SK-N-SH (cell line): Measurements from ENCODE around the gene TPM3. TPM values are rescaled to one million over a fixed set of nuclear protein-coding genes. Genes with fewer than 3 reads are reported as not detected.
A peak's percentile ranks its signal among the peaks of the same experiment; 100 is the strongest.

ENCODE experiments used
- CTCF ChIA-PET: fragments of 300-600, 350-600 bp; formaldehyde crosslinking; extraction: SDS; loops from one replicate; lab custom pipeline; 2021; lab: Yijun Ruan, JAX
- POLR2A ChIA-PET: fragments of 350-600 bp; sonication (Branson Sonifier 250); formaldehyde crosslinking; extraction: SDS; loops from one replicate; lab custom pipeline; 2020; ENCODE audit warnings: antibody characterized with exemption, inconsistent platforms; lab: Yijun Ruan, JAX
- DNase-seq: peaks from one replicate; pipeline ENCODE4 v3.0.0; 2012
- H2AFZ ChIP-seq: fragments of 200-600 bp; sonication (generic); 2 replicates; pipeline ENCODE4 v1.8.1; 2016; ENCODE audit warnings: antibody characterized with exemption, mild to moderate bottlenecking, low read depth
- H3F3A ChIP-seq: fragments of 200-600 bp; sonication (generic); replicated peaks from 2 replicates; pipeline ENCODE3; 2016; ENCODE audit warnings: antibody characterized with exemption, mild to moderate bottlenecking; ENCODE audit not compliant: insufficient read depth
- H3K27ac ChIP-seq, 2 experiments: fragments of 200-500 bp in 1 of 2; fragments of 200-600 bp in 1 of 2; sonication (Bioruptor generic) in 1 of 2; sonication (generic), shearing (Covaris generic) in 1 of 2; 2 replicates each; pipeline versions ENCODE4 v1.5.1 to v1.6.1; 2014 to 2016; ENCODE audit warnings: low read depth in 2 of 2, inconsistent platforms in 1 of 2, low read length in 1 of 2, mild to moderate bottlenecking in 1 of 2, mixed read lengths in 1 of 2
- H3K27me3 ChIP-seq: fragments of 200-600 bp; sonication (generic), shearing (Covaris generic); 2 replicates; pipeline ENCODE4 v1.6.1; 2016; ENCODE audit warnings: mixed run types; ENCODE audit not compliant: insufficient read depth
- H3K36me3 ChIP-seq, 2 experiments: fragments of 200-500 bp in 1 of 2; fragments of 200-600 bp in 1 of 2; sonication (Bioruptor generic) in 1 of 2; sonication (generic) in 1 of 2; replicated peaks in 1 of 2; 2 replicates each; pipeline versions ENCODE3 to v1.5.1; 2014 to 2016; ENCODE audit warnings: low read length in 1 of 2, mild to moderate bottlenecking in 1 of 2; ENCODE audit not compliant: insufficient read depth in 2 of 2, control insufficient read depth in 1 of 2
- H3K4me1 ChIP-seq, 2 experiments: fragments of 200-500 bp in 1 of 2; fragments of 200-600 bp in 1 of 2; sonication (Bioruptor generic) in 1 of 2; sonication (generic), shearing (Covaris generic) in 1 of 2; 2 replicates each; pipeline versions ENCODE4 v1.5.1 to v1.6.1; 2014 to 2016; ENCODE audit warnings: low read depth in 1 of 2, low read length in 1 of 2, mixed run types in 1 of 2; ENCODE audit not compliant: insufficient read depth in 2 of 2, control insufficient read depth in 1 of 2
- H3K4me2 ChIP-seq: fragments of 200-600 bp; sonication (generic), shearing (Covaris generic); 2 replicates; pipeline ENCODE4 v1.6.1; 2017; ENCODE audit warnings: mixed run types
- H3K4me3 ChIP-seq, 2 experiments: fragments of 200-500 bp in 1 of 2; fragments of 200-600 bp in 1 of 2; sonication (Bioruptor generic) in 1 of 2; sonication (generic), shearing (Covaris generic) in 1 of 2; 2 replicates each; pipeline versions ENCODE4 v1.5.1 to v1.8.1; 2014 to 2016; ENCODE audit warnings: low read depth in 2 of 2, inconsistent platforms in 1 of 2, low read length in 1 of 2, mild to moderate bottlenecking in 1 of 2, mixed read lengths in 1 of 2, moderate library complexity in 1 of 2
- H3K79me2 ChIP-seq: fragments of 200-600 bp; sonication (generic); 2 replicates; pipeline ENCODE4 v1.8.1; 2017; ENCODE audit warnings: mild to moderate bottlenecking; ENCODE audit not compliant: insufficient read depth
- H3K9ac ChIP-seq: fragments of 200-600 bp; sonication (generic); 2 replicates; pipeline ENCODE4 v1.6.1; 2017; ENCODE audit warnings: mixed run types
- H3K9me2 ChIP-seq: fragments of 200-600 bp; sonication (generic); 2 replicates; pipeline ENCODE4 v1.6.1; 2017; ENCODE audit warnings: mixed run types
- H3K9me3 ChIP-seq: fragments of 200-600 bp; sonication (generic); 2 replicates; pipeline ENCODE4 v1.6.1; 2017; ENCODE audit warnings: mixed run types, mild to moderate bottlenecking, moderate library complexity
- H4K20me1 ChIP-seq: fragments of 200-600 bp; sonication (generic); 2 replicates; pipeline ENCODE4 v1.6.1; 2017; ENCODE audit warnings: mild to moderate bottlenecking, mixed run types; ENCODE audit not compliant: insufficient read depth
- CHD2 ChIP-seq: fragments of 150-350 bp; IDR thresholded peaks from 2 replicates; pipeline ENCODE4 v1.6.1; 2018; ENCODE audit warnings: low read length; ENCODE audit not compliant: partially characterized antibody
- CTCF ChIP-seq: fragments of 200-600 bp; sonication (generic); IDR thresholded peaks from 2 replicates; pipeline ENCODE4 v1.6.1; 2017; ENCODE audit warnings: antibody characterized with exemption, mild to moderate bottlenecking, moderate library complexity
- ELF1 ChIP-seq: IDR thresholded peaks from 2 replicates; pipeline ENCODE4 v1.4.0; 2012
- FOSL2 ChIP-seq: IDR thresholded peaks from 2 replicates; pipeline ENCODE4 v1.4.0; 2012; ENCODE audit warnings: low read depth, mild to moderate bottlenecking, moderate library complexity, borderline replicate concordance
- FOXM1 ChIP-seq: IDR thresholded peaks from 2 replicates; pipeline ENCODE4 v1.4.0; 2012; ENCODE audit warnings: low read depth, mild to moderate bottlenecking
- JUND ChIP-seq: IDR thresholded peaks from 2 replicates; pipeline ENCODE4 v1.4.0; 2012
- MAX ChIP-seq: IDR thresholded peaks from 2 replicates; pipeline ENCODE4 v1.4.0; 2012; ENCODE audit warnings: low read depth
- MXI1 ChIP-seq: IDR thresholded peaks from 2 replicates; pipeline ENCODE4 v1.6.1; 2012; ENCODE audit warnings: mild to moderate bottlenecking, low read depth, low read length, improper control_type of control experiment
- NRF1 ChIP-seq: IDR thresholded peaks from 2 replicates; pipeline ENCODE4 v1.6.1; 2012; ENCODE audit warnings: low read depth, mild to moderate bottlenecking, low read length
- PBX3 ChIP-seq: IDR thresholded peaks from 2 replicates; pipeline ENCODE4; 2012
- POLR2AphosphoS5 ChIP-seq: IDR thresholded peaks from 2 replicates; pipeline ENCODE4 v1.6.1; 2012; ENCODE audit warnings: low read depth, low read length
- RCOR1 ChIP-seq: fragments of 150-350 bp; IDR thresholded peaks from 2 replicates; pipeline ENCODE4 v1.6.1; 2017; ENCODE audit warnings: antibody characterized with exemption, low read length
- REST ChIP-seq: IDR thresholded peaks from 2 replicates; pipeline ENCODE4 v1.6.1; 2012; ENCODE audit warnings: mild to moderate bottlenecking, low read depth, low read length, moderate library complexity
- RXRA ChIP-seq: IDR thresholded peaks from 2 replicates; pipeline ENCODE4 v1.4.0; 2012; ENCODE audit warnings: low read depth, mild to moderate bottlenecking, borderline replicate concordance
- SMC3 ChIP-seq: IDR thresholded peaks from 2 replicates; pipeline ENCODE4 v1.6.1; 2012; ENCODE audit warnings: low read depth, low read length, improper control_type of control experiment
- TCF12 ChIP-seq: IDR thresholded peaks from 2 replicates; pipeline ENCODE4 v1.4.0; 2012
- TEAD4 ChIP-seq: IDR thresholded peaks from 2 replicates; pipeline ENCODE4 v1.4.0; 2012; ENCODE audit warnings: mild to moderate bottlenecking, borderline replicate concordance; ENCODE audit not compliant: insufficient read depth
- USF1 ChIP-seq: IDR thresholded peaks from 2 replicates; pipeline ENCODE4 v1.4.0; 2012; ENCODE audit warnings: low read depth, borderline replicate concordance
- USF2 ChIP-seq: fragments of 150-350 bp; IDR thresholded peaks from 2 replicates; pipeline ENCODE4 v1.6.1; 2017; ENCODE audit warnings: antibody characterized with exemption, low read length, low read depth, borderline replicate concordance
- YY1 ChIP-seq: IDR thresholded peaks from 2 replicates; pipeline ENCODE4 v1.4.0; 2012; ENCODE audit warnings: low read depth, mild to moderate bottlenecking
- ZBTB33 ChIP-seq: IDR thresholded peaks from 2 replicates; pipeline ENCODE4 v1.4.0; 2012; ENCODE audit warnings: low read depth, borderline replicate concordance
- WGBS: methylation state at CpG from one replicate; pipeline ENCODE4 v1.1.6; 2017; ENCODE audit warnings: low lambda C conversion rate; 5-methylcytosine and 5-hydroxymethylcytosine counted together
- polyA plus RNA-seq, 3 experiments: library from polyadenylated mRNA; depleted of rRNA; stranded (reverse); fragments of >200 nt; gene quantifications; 2 replicates each; pipeline ENCODE4 v1.2.3, GENCODE V29; 2012

Gene TPM3
- polyA plus RNA-seq, 1 of the 3 experiments (the other 2 are of a cell fraction) = 324 TPM

GRCh38 chr1:154220071-154220969, 28.4 kb upstream of the TPM3 start, which contains the start of gene UBAP2L:
UBAP2L (plus strand) TSS chr1:154220955; CDS start chr1:154225124, 4,169 bp downstream.
- Histone ChIP-seq H3K79me2 (peaks cover 94% of the 10 kb centered on the region), H4K20me1 (peaks cover 29% of the 10 kb centered on the region), H3K27me3 (no peaks in the 10 kb centered on the region), H3K27ac (peak within 1 kb of the TSS; percentile 95 to 99), H3K9ac (peak within 1 kb of the TSS; percentile 97), H3K4me2 (peak within 1 kb of the TSS; percentile 88), H2AFZ (peak within 1 kb of the TSS; percentile 33), H3K4me3 (peak within 1 kb of the TSS; percentile 84), H3K9me2 (no peaks in the 10 kb centered on the region), H3K9me3 (no peaks in the 10 kb centered on the region), H3F3A (peaks cover 4% of the 10 kb centered on the region), H3K36me3 (peaks cover 40 to 45% of the 10 kb centered on the region in 2 experiments), H3K4me1 (peaks cover 16 to 30% of the 10 kb centered on the region in 2 experiments)
- ChIA-PET POLR2A (interaction anchor here (0.6 to 1.5 kb wide), 9 partner anchors 9 to 493 kb away, joined by 3 to 6 read pairs (median 4); partner anchors contain the start of genes GATAD2B and RPS27), CTCF (interaction anchor here (0.8 to 1.5 kb wide), 4 partner anchors 20 to 125 kb away, joined by 3 to 7 read pairs (median 3); partner anchors contain the start of gene HAX1)
- 1% methylated on average over 62 of the region's 73 CpGs for WGBS
- peak; percentile 94 for DNase-seq
- peak; percentile 27; the same call in 1 of the 2 replicates for TF ChIP-seq TCF12
- no peak for TF ChIP-seq SMC3
- no peak for TF ChIP-seq TEAD4
- no peak for TF ChIP-seq FOSL2
- no peak for TF ChIP-seq FOXM1
- peak; percentile 77 for TF ChIP-seq POLR2AphosphoS5
- TF ChIP-seq CTCF = no peak
- TF ChIP-seq ZBTB33 = peak; percentile 41; the same call in 1 of the 2 replicates
- peak; percentile 95 for TF ChIP-seq USF2
- peak; percentile 67 for TF ChIP-seq NRF1
- TF ChIP-seq YY1 = peak; percentile 96
- peak; percentile 99 for TF ChIP-seq MAX
- peak; percentile 94 for TF ChIP-seq ELF1
- peak; percentile 41; the same call in 1 of the 2 replicates for TF ChIP-seq REST
- TF ChIP-seq PBX3 = no peak
- TF ChIP-seq RCOR1 = 0 out of 2 replicates have a peak, but pooled peaks have one; percentile 16
- TF ChIP-seq MXI1 = peak; percentile 92
- no peak; the same call in 1 of the 2 replicates for TF ChIP-seq JUND
- peak; percentile 73 for TF ChIP-seq CHD2
- peak; percentile 97 for TF ChIP-seq USF1
- TF ChIP-seq RXRA = no peak
